RWPE1 (cell line): ENCODE data around the gene GPSM3.

ENCODE experiments used
- CTCF ChIA-PET: fragments of 350-600 bp; sonication (Branson Sonifier 250); formaldehyde crosslinking; extraction: SDS; loops from one replicate; lab custom pipeline; 2021; lab: Yijun Ruan, JAX
- POLR2A ChIA-PET: fragments of 400-600 bp; formaldehyde crosslinking; extraction: SDS; loops from one replicate; lab custom pipeline; 2020; ENCODE audit warnings: antibody characterized with exemption; ENCODE audit not compliant: low non-redundant PET; lab: Yijun Ruan, JAX
- DNase-seq: peaks from one replicate; pipeline ENCODE4 v3.0.0; 2012; ENCODE audit warnings: low spot score
- H3K27ac ChIP-seq: fragments of 450-650 bp; 2 replicates; pipeline ENCODE4 v1.5.1; 2017
- CTCF ChIP-seq: fragments of 450-650 bp; conservative IDR thresholded peaks from 2 replicates; pipeline ENCODE4 v1.5.1; 2017; ENCODE audit warnings: low read depth, mild to moderate bottlenecking

GPSM3 gene

DNA sequence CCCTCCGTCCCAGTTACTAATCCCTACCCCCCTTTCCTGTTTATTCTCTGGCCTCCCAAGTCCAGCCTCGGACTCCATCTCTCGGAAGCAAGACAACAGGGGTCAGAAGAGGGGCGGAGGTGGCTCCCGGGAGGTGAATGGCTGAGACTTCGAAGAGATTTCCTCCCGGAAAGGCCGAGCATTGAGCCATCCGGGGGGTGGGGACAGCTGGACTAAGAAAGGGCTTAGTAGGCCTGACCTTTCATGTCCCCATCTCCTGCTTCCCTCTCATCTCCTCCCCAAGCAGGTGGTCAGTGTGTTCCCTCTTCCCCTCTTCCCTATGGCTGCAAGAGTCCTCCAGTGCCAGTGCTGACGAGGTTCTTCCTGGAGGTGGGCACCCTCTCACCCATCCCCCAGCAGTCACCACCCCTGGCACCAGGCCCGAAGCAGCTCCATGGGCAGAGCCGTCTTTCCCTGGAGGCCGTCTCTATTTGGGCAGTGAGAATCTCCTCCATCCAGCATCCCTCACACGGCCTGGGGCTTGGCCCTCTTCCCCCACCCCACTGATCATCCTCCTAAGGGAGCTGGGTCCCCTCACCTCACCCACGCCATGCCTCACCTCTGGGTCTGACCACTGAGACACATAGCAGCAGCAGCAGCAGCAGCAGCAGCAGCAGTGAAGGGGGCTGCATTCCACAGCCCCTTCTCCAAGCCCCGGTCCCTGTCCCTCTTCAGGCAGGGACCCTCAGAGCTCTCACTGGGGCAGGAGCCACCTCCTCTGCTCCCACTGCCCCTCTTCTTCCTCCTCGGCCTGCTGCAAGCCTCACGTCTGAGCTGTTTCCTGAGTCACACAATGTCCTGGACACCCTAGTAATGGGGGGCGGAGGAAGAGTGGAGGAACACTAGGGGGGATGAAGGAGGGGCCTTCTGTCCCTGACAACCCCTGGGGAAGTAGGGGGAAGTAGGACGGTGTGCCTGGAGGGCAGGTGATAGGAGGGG lies 31.1 kb upstream of the GPSM3 start, which contains the start of gene NOTCH4:
Gene NOTCH4, minus strand, starts transcription at position 810 of the 978 bp plus-strand sequence. Its CDS starts 139 bp downstream, at position 671.
- ChIA-PET POLR2A (no interaction called here), CTCF (interaction anchor here (0.5 kb wide), 1 partner anchor 496 kb away, joined by 3 read pairs; no protein-coding TSS in a partner anchor)
- DNase-seq = no peak
- no peak within 1 kb of the TSS for H3K27ac ChIP-seq
- no peak for TF ChIP-seq CTCF

GRCh38 chr6:32222333-32223230 lies 30.1 kb upstream of the GPSM3 start:
- CTCF ChIA-PET = interaction anchor here (0.7 kb wide), 1 partner anchor 106 kb away, joined by 4 read pairs; no protein-coding TSS in a partner anchor
- POLR2A ChIA-PET = no interaction called here
- DNase-seq = no peak
- TF ChIP-seq CTCF = no peak
- no peak overlapping the region for H3K27ac ChIP-seq

- ChIA-PET POLR2A (no interaction called here), CTCF (no interaction called here)
- no peak for TF ChIP-seq CTCF
Observed at GRCh38 chr6:32220021-32220420, 27.6 kb upstream of the GPSM3 start.

DNA sequence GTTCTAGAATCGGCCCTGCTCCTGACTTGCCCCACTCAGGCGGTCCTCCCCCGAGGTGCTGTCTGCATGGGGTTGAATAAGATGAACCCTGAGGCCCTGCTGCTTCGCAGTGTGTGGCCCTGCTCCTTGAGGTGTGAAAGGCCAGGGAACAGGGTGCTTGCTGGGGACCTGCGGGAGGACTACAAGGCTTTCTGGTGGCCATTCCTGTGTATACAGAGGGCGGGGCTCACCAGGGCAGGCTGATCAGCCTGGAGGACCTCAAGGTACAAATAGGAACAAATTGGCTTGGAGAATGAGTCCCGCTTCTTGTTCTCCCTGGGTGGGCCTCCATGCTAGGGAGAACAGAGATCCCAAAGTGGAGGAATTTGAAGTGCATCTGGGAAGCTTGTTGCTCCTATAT lies 25.7 kb upstream of the GPSM3 start:
- ChIA-PET CTCF (no interaction called here), POLR2A (no interaction called here)
- H3K27ac ChIP-seq = no peak overlapping the region
- no peak for TF ChIP-seq CTCF
- DNase-seq = no peak

More at GRCh38 chr6:32220021-32220420, 27.6 kb upstream of the GPSM3 start:
- no peak for DNase-seq
- H3K27ac ChIP-seq = no peak overlapping the region

- no peak overlapping the region for H3K27ac ChIP-seq
- ChIA-PET CTCF (no interaction called here), POLR2A (no interaction called here)
- TF ChIP-seq CTCF = no peak
- DNase-seq = no peak
Observed at GRCh38 chr6:32216998-32217397, 24.6 kb upstream of the GPSM3 start.

- CTCF ChIA-PET = no interaction called here
- DNase-seq = no peak
- no peak for TF ChIP-seq CTCF
- H3K27ac ChIP-seq = no peak overlapping the region
- POLR2A ChIA-PET = no interaction called here
Observed at GRCh38 chr6:32216285-32216684, 23.8 kb upstream of the GPSM3 start.
